Nephron progenitor cell (in vitro differentiated cells): ENCODE measurements around the gene NREP.

Source experiments
- DNase-seq: peaks from one replicate; pipeline ENCODE4 v3.0.0; 2021
- H3K27ac Mint-ChIP-seq: 2 replicates; pipeline ENCODE4 v1.8.0; 2021; ENCODE audit warnings: mild to moderate bottlenecking, moderate library complexity, mixed read lengths
- H3K27me3 Mint-ChIP-seq: 2 replicates; pipeline ENCODE4 v1.8.0; 2021; ENCODE audit warnings: mild to moderate bottlenecking, low read depth, mixed read lengths; ENCODE audit not compliant: poor library complexity
- H3K36me3 Mint-ChIP-seq: 2 replicates; pipeline ENCODE4 v1.8.0; 2021; ENCODE audit warnings: low read depth, mixed read lengths
- H3K4me1 Mint-ChIP-seq: 2 replicates; pipeline ENCODE4 v1.8.0; 2021; ENCODE audit warnings: mixed read lengths
- H3K4me3 Mint-ChIP-seq: 2 replicates; pipeline ENCODE4 v1.8.0; 2021; ENCODE audit warnings: mild to moderate bottlenecking, moderate library complexity, mixed read lengths
- H3K9me3 Mint-ChIP-seq: 2 replicates; pipeline ENCODE4 v1.8.0; 2021; ENCODE audit warnings: mild to moderate bottlenecking, moderate library complexity, mixed read lengths
- CTCF ChIP-seq: fragments of 200-600 bp; sonication (generic); IDR thresholded peaks from 2 replicates; pipeline ENCODE4 v1.5.0; 2021; ENCODE audit warnings: antibody characterized with exemption

The NREP gene

GRCh38 chr5:111742177-111742994 is 14.6 kb downstream of the NREP start:
- peaks cover 88% of the 10 kb centered on the region for H3K36me3 Mint-ChIP-seq
- H3K27ac Mint-ChIP-seq: peak overlapping the region; percentile 95
- TF ChIP-seq CTCF: no peak
- H3K27me3 Mint-ChIP-seq: no peaks in the 10 kb centered on the region
- H3K4me3 Mint-ChIP-seq: peak overlapping the region; percentile 57
- peak; percentile 15 for DNase-seq
- H3K4me1 Mint-ChIP-seq: peaks cover 96% of the 10 kb centered on the region
- H3K9me3 Mint-ChIP-seq: no peaks in the 10 kb centered on the region

- no peaks in the 10 kb centered on the region for H3K27me3 Mint-ChIP-seq
- peaks cover 92% of the 10 kb centered on the region for H3K4me1 Mint-ChIP-seq
- peak overlapping the region; percentile 56 for H3K4me3 Mint-ChIP-seq
- peaks cover 84% of the 10 kb centered on the region for H3K36me3 Mint-ChIP-seq
- no peaks in the 10 kb centered on the region for H3K9me3 Mint-ChIP-seq
- no peak for TF ChIP-seq CTCF
- DNase-seq: no peak
- H3K27ac Mint-ChIP-seq: peak overlapping the region; percentile 68
These were observed 15.7 kb downstream of the NREP start for GRCh38 chr5:111741278-111741677.

GRCh38 chr5:111739416-111739815 is 17.6 kb downstream of the NREP start:
- DNase-seq: no peak
- no peaks in the 10 kb centered on the region for H3K9me3 Mint-ChIP-seq
- H3K4me1 Mint-ChIP-seq: peaks cover 91% of the 10 kb centered on the region
- no peak overlapping the region for H3K27ac Mint-ChIP-seq
- H3K36me3 Mint-ChIP-seq: peaks cover 86% of the 10 kb centered on the region
- H3K27me3 Mint-ChIP-seq: no peaks in the 10 kb centered on the region
- H3K4me3 Mint-ChIP-seq: no peak overlapping the region
- no peak for TF ChIP-seq CTCF

GRCh38 chr5:111738118-111738517 is 18.9 kb downstream of the NREP start:
- TF ChIP-seq CTCF: no peak
- no peaks in the 10 kb centered on the region for H3K27me3 Mint-ChIP-seq
- no peak overlapping the region for H3K4me3 Mint-ChIP-seq
- no peaks in the 10 kb centered on the region for H3K9me3 Mint-ChIP-seq
- DNase-seq: no peak
- peaks cover 91% of the 10 kb centered on the region for H3K36me3 Mint-ChIP-seq
- H3K4me1 Mint-ChIP-seq: peaks cover 88% of the 10 kb centered on the region
- H3K27ac Mint-ChIP-seq: peak overlapping the region; percentile 94

- TF ChIP-seq CTCF: no peak
- Mint-ChIP-seq H3K27me3 (no peaks in the 10 kb centered on the region), H3K4me1 (peaks cover 88% of the 10 kb centered on the region), H3K36me3 (peaks cover 94% of the 10 kb centered on the region), H3K4me3 (no peak overlapping the region), H3K27ac (peak overlapping the region; percentile 94), H3K9me3 (no peaks in the 10 kb centered on the region)
- DNase-seq: no peak
These were observed 19.3 kb downstream of the NREP start for GRCh38 chr5:111737716-111738115.
